NT2/D1 (cell line): Measurements from ENCODE around the gene ZNF277.

Experiments used
- DNase-seq: peaks from one replicate; pipeline ENCODE4 v3.0.0-alpha.2; 2011; ENCODE audit warnings: low read depth, low spot score
- H3K27me3 ChIP-seq: 2 replicates; pipeline ENCODE4 v1.6.0; 2011; ENCODE audit warnings: mild to moderate bottlenecking; ENCODE audit not compliant: insufficient read length, insufficient read depth
- H3K36me3 ChIP-seq: 2 replicates; pipeline ENCODE4 v1.6.1; 2011; ENCODE audit warnings: mild to moderate bottlenecking, low read length, mixed read lengths; ENCODE audit not compliant: insufficient read depth, insufficient read length
- H3K4me1 ChIP-seq: 2 replicates; pipeline ENCODE4 v1.5.1; 2011; ENCODE audit not compliant: insufficient read depth, insufficient read length
- H3K4me3 ChIP-seq: 2 replicates; pipeline ENCODE4 v1.5.1; 2011; ENCODE audit warnings: low read depth; ENCODE audit not compliant: insufficient read length
- H3K9ac ChIP-seq: 2 replicates; pipeline ENCODE4 v1.6.0; 2011; ENCODE audit warnings: low read depth; ENCODE audit not compliant: insufficient read length
- H3K9me3 ChIP-seq: 2 replicates; pipeline ENCODE4 v1.5.1; 2011; ENCODE audit warnings: mild to moderate bottlenecking, low read length; ENCODE audit not compliant: insufficient read depth
- SUZ12 ChIP-seq: IDR thresholded peaks from 2 replicates; pipeline ENCODE4 v1.6.1; 2011; ENCODE audit not compliant: insufficient read length, insufficient read depth; ENCODE audit errors: extremely low read depth
- YY1 ChIP-seq: IDR thresholded peaks from 2 replicates; pipeline ENCODE4 v1.6.1; 2011; ENCODE audit not compliant: insufficient read length, insufficient read depth
- ZNF274 ChIP-seq: IDR thresholded peaks from 2 replicates; pipeline ENCODE4 v1.6.1; 2011; ENCODE audit warnings: mild to moderate bottlenecking, low read depth, low read length

The ZNF277 gene

GRCh38 chr7:112162142-112162766 is 44.2 kb upstream of the ZNF277 start:
- TF ChIP-seq YY1 (no peak), ZNF274 (no peak), SUZ12 (no peak)

GRCh38 chr7:112162784-112163506 is 43.5 kb upstream of the ZNF277 start:
- DNase-seq = no peak
- no peaks in the 10 kb centered on the region for H3K9me3 ChIP-seq
- H3K36me3 ChIP-seq = no peaks in the 10 kb centered on the region
- H3K27me3 ChIP-seq = no peaks in the 10 kb centered on the region
- peaks cover 2% of the 10 kb centered on the region for H3K4me1 ChIP-seq
- H3K9ac ChIP-seq = no peak overlapping the region
- TF ChIP-seq YY1 (no peak), ZNF274 (no peak), SUZ12 (no peak)
- no peak overlapping the region for H3K4me3 ChIP-seq

More at GRCh38 chr7:112162142-112162766, 44.2 kb upstream of the ZNF277 start:
- no peak overlapping the region for H3K9ac ChIP-seq
- H3K27me3 ChIP-seq = no peaks in the 10 kb centered on the region
- no peaks in the 10 kb centered on the region for H3K9me3 ChIP-seq
- DNase-seq = peak; percentile 87
- no peaks in the 10 kb centered on the region for H3K36me3 ChIP-seq
- peaks cover 2% of the 10 kb centered on the region for H3K4me1 ChIP-seq
- no peak overlapping the region for H3K4me3 ChIP-seq

- Histone ChIP-seq H3K4me3 (no peak overlapping the region), H3K9ac (no peak overlapping the region), H3K9me3 (no peaks in the 10 kb centered on the region), H3K36me3 (no peaks in the 10 kb centered on the region), H3K4me1 (no peaks in the 10 kb centered on the region), H3K27me3 (no peaks in the 10 kb centered on the region)
- no peak for DNase-seq
- no peak for TF ChIP-seq ZNF274
- TF ChIP-seq SUZ12 = no peak
- no peak for TF ChIP-seq YY1
Measured at GRCh38 chr7:112167147-112167546, 39.3 kb upstream of the ZNF277 start.

- no peaks in the 10 kb centered on the region for H3K9me3 ChIP-seq
- no peak overlapping the region for H3K9ac ChIP-seq
Measured at GRCh38 chr7:112168915-112169314, 37.6 kb upstream of the ZNF277 start.

GRCh38 chr7:112171673-112172072 is 34.8 kb upstream of the ZNF277 start:
- Histone ChIP-seq H3K4me1 (no peaks in the 10 kb centered on the region), H3K4me3 (no peak overlapping the region), H3K36me3 (no peaks in the 10 kb centered on the region), H3K9ac (no peak overlapping the region), H3K9me3 (no peaks in the 10 kb centered on the region), H3K27me3 (no peaks in the 10 kb centered on the region)
- TF ChIP-seq SUZ12 (no peak), YY1 (no peak), ZNF274 (no peak)
- no peak for DNase-seq

More at GRCh38 chr7:112168915-112169314, 37.6 kb upstream of the ZNF277 start:
- Histone ChIP-seq H3K27me3 (no peaks in the 10 kb centered on the region), H3K36me3 (no peaks in the 10 kb centered on the region), H3K4me1 (no peaks in the 10 kb centered on the region), H3K4me3 (no peak overlapping the region)
- no peak for DNase-seq
- TF ChIP-seq ZNF274 = no peak
- TF ChIP-seq SUZ12 = no peak
- TF ChIP-seq YY1 = no peak

- H3K9me3 ChIP-seq = no peaks in the 10 kb centered on the region
- TF ChIP-seq ZNF274 (no peak), YY1 (no peak)
- no peak overlapping the region for H3K9ac ChIP-seq
- no peak for DNase-seq
- H3K27me3 ChIP-seq = no peaks in the 10 kb centered on the region
- no peaks in the 10 kb centered on the region for H3K36me3 ChIP-seq
- H3K4me1 ChIP-seq = no peaks in the 10 kb centered on the region
- H3K4me3 ChIP-seq = no peak overlapping the region
Measured at GRCh38 chr7:112172870-112173567, 33.5 kb upstream of the ZNF277 start.

- no peak overlapping the region for H3K4me3 ChIP-seq
- no peaks in the 10 kb centered on the region for H3K4me1 ChIP-seq
- H3K9ac ChIP-seq = no peak overlapping the region
- TF ChIP-seq YY1 (no peak), ZNF274 (no peak), SUZ12 (no peak)
- H3K27me3 ChIP-seq = no peaks in the 10 kb centered on the region
- no peaks in the 10 kb centered on the region for H3K36me3 ChIP-seq
- no peaks in the 10 kb centered on the region for H3K9me3 ChIP-seq
- no peak for DNase-seq
Measured at GRCh38 chr7:112173568-112173905, 33.0 kb upstream of the ZNF277 start.
